Keratinocyte (primary cell): ENCODE measurements around the gene NSUN4.

Source experiments
- CTCF ChIP-seq, 3 experiments: IDR thresholded peaks in 1 of 3; conservative IDR thresholded peaks in 1 of 3; optimal IDR thresholded peaks in 1 of 3; 2 replicates in 2 of 3; 3 replicates in 1 of 3; pipeline versions ENCODE3 to v1.5.1; 2011; ENCODE audit warnings: low read length in 3 of 3, mild to moderate bottlenecking in 3 of 3, moderate library complexity in 2 of 3, control low read depth in 1 of 3, inconsistent platforms in 1 of 3; ENCODE audit not compliant: insufficient read depth in 2 of 3; ENCODE audit errors: extremely low read depth in 1 of 3
- EZH2 ChIP-seq: IDR thresholded peaks from one replicate; pipeline ENCODE4 v1.6.1; 2012; ENCODE audit warnings: inconsistent platforms, mild to moderate bottlenecking, low read length, moderate library complexity

- TF ChIP-seq CTCF (optimal IDR thresholded peaks at IDR 0.05 in 1 of 3, IDR thresholded peaks at IDR 0.05 in 1 of 3, conservative IDR thresholded peaks at IDR 0.05 in 1 of 3; ENCODE audit: extremely low read depth in 1 of 3, insufficient read depth in 2 of 3, low read length in 3 of 3) (no peak), EZH2 (no peak)
These were observed 31.8 kb downstream of the NSUN4 start for GRCh38 chr1:46372431-46372830.
